DOHH2 (cell line): ENCODE results near the gene MPPED1.

Experiments used
- EZH2phosphoT487 ChIP-seq: fragments of 200-600 bp; sonication (generic); IDR thresholded peaks from 2 replicates; pipeline ENCODE4 v1.6.1; 2017; ENCODE audit warnings: borderline replicate concordance, mild to moderate bottlenecking, antibody characterized with exemption, low read length, moderate library complexity, mixed read lengths
- TF ChIP-seq, protein P1 (sequence below): fragments of 200-600 bp; sonication (generic); IDR thresholded peaks from one replicate; pipeline ENCODE4 v1.5.1; 2014; ENCODE audit warnings: antibody characterized with exemption, mild to moderate bottlenecking, low read depth, low read length; ENCODE audit not compliant: poor library complexity, severe bottlenecking

DNA sequence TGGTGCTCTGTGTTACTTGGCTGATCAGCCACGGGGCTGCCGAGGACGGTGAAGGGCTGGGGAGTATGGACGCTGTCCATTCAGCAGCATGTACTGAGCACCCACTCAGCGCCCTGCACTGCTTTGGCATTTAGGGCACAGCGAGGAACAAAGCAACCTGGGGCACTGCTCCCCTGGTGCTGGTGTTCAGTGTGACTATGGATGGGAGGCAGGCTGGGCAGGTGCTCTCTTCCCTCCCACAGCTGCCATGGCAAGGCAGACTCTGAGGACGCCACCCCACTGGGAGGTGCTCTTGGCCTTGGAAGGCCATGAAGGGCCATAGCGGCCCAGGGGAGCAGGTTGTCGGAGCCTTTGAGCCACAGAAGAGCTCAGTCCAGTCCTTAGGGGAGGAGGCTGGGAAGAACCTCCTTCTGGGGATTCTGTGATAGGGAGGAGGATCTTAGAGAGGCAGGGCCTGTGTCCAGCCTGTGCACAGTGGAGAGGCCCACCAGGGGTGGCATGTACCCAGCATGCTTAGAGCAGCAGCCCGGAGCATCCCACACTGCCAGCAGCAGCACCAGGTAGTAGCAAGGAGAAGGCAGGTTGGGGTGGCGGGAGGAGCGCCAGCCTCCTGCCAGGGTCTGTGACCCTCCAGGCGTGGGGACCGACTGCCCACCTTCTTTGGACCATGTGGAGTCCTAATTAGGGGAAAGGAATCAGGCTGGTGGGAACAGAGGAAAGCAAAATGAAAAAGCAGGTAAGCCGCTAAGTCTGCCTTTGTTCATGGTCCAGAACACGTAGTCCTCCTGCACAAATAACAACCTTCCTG is 141.8 kb downstream of the MPPED1 start:
- TF ChIP-seq, protein P1, sequence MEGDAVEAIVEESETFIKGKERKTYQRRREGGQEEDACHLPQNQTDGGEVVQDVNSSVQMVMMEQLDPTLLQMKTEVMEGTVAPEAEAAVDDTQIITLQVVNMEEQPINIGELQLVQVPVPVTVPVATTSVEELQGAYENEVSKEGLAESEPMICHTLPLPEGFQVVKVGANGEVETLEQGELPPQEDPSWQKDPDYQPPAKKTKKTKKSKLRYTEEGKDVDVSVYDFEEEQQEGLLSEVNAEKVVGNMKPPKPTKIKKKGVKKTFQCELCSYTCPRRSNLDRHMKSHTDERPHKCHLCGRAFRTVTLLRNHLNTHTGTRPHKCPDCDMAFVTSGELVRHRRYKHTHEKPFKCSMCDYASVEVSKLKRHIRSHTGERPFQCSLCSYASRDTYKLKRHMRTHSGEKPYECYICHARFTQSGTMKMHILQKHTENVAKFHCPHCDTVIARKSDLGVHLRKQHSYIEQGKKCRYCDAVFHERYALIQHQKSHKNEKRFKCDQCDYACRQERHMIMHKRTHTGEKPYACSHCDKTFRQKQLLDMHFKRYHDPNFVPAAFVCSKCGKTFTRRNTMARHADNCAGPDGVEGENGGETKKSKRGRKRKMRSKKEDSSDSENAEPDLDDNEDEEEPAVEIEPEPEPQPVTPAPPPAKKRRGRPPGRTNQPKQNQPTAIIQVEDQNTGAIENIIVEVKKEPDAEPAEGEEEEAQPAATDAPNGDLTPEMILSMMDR, result no peak
- no peak for TF ChIP-seq EZH2phosphoT487
